GM23338 (cell line): ENCODE results near the gene BOK. TPM values are rescaled to one million over a fixed set of nuclear protein-coding genes. Genes with fewer than 3 reads are reported as not detected.

Source experiments
- ATAC-seq: fragments of 200-7000 bp; cut with Tn5 transposase; 3 replicates; pipeline ENCODE4 v1.9.1; 2020
- DNase-seq: peaks from one replicate; pipeline ENCODE4 v3.0.0-alpha.2; 2015; ENCODE audit warnings: low spot score
- H2AFZ ChIP-seq: fragments of 200-600 bp; sonication (generic); 2 replicates; pipeline ENCODE4 v1.8.0; 2016; ENCODE audit warnings: antibody characterized with exemption, mild to moderate bottlenecking, moderate library complexity
- H3F3A ChIP-seq: fragments of 200-600 bp; sonication (generic); replicated peaks from 2 replicates; pipeline ENCODE4 v1.8.0; 2017; ENCODE audit warnings: antibody characterized with exemption, mixed run types, low read depth
- H3K27ac ChIP-seq: fragments of 200-600 bp; sonication (generic); 2 replicates; pipeline ENCODE4 v1.6.1; 2016; ENCODE audit warnings: low read depth
- H3K27me3 ChIP-seq: fragments of 200-600 bp; sonication (generic); 2 replicates; pipeline ENCODE4 v1.8.0; 2016; ENCODE audit warnings: mild to moderate bottlenecking, mixed run types, moderate library complexity; ENCODE audit not compliant: insufficient read depth
- H3K36me3 ChIP-seq: fragments of 200-600 bp; sonication (generic); 2 replicates; pipeline ENCODE4 v1.8.0; 2016; ENCODE audit warnings: mild to moderate bottlenecking; ENCODE audit not compliant: insufficient read depth
- H3K4me1 ChIP-seq: fragments of 200-600 bp; sonication (generic); 2 replicates; pipeline ENCODE4 v1.8.0; 2016; ENCODE audit warnings: mild to moderate bottlenecking, moderate library complexity; ENCODE audit not compliant: insufficient read depth
- H3K4me2 ChIP-seq: fragments of 200-600 bp; sonication (generic); 2 replicates; pipeline ENCODE4 v1.7.1; 2017; ENCODE audit warnings: mixed run types
- H3K4me3 ChIP-seq: fragments of 200-600 bp; sonication (generic); 2 replicates; pipeline ENCODE4 v1.6.1; 2016; ENCODE audit warnings: mixed run types
- H3K79me2 ChIP-seq: fragments of 200-600 bp; sonication (generic); replicated peaks from 2 replicates; pipeline ENCODE4 v1.8.0; 2017; ENCODE audit warnings: mild to moderate bottlenecking; ENCODE audit not compliant: insufficient read depth
- H3K9me2 ChIP-seq: fragments of 200-600 bp; sonication (generic); 2 replicates; pipeline ENCODE4 v1.8.0; 2017; ENCODE audit not compliant: insufficient read depth
- H4K20me1 ChIP-seq: fragments of 200-600 bp; sonication (generic); replicated peaks from 2 replicates; pipeline ENCODE4 v1.8.0; 2017; ENCODE audit warnings: mild to moderate bottlenecking; ENCODE audit not compliant: insufficient read depth
- H3K27ac Mint-ChIP-seq: 2 replicates; pipeline ENCODE4 v1.8.0; 2020; ENCODE audit warnings: inconsistent platforms, mild to moderate bottlenecking, moderate library complexity, mixed read lengths
- H3K27me3 Mint-ChIP-seq: 3 replicates; pipeline ENCODE4 v1.8.0; 2022; ENCODE audit warnings: low read depth, mild to moderate bottlenecking, moderate library complexity, mixed read lengths, inconsistent platforms; ENCODE audit not compliant: insufficient read depth, poor library complexity
- H3K36me3 Mint-ChIP-seq: 3 replicates; pipeline ENCODE4 v1.8.0; 2021; ENCODE audit warnings: low read depth, mild to moderate bottlenecking, inconsistent platforms, moderate library complexity, mixed read lengths
- H3K4me1 Mint-ChIP-seq: 3 replicates; pipeline ENCODE4 v1.8.0; 2020; ENCODE audit warnings: mild to moderate bottlenecking, inconsistent platforms, mixed read lengths
- H3K4me3 Mint-ChIP-seq: 3 replicates; pipeline ENCODE4 v1.8.0; 2021; ENCODE audit warnings: moderate library complexity, mild to moderate bottlenecking, inconsistent platforms, mixed read lengths
- H3K9me3 Mint-ChIP-seq: 3 replicates; pipeline ENCODE4 v1.8.0; 2020; ENCODE audit warnings: moderate library complexity, mild to moderate bottlenecking, inconsistent platforms, mixed read lengths
- CREB1 ChIP-seq: fragments of 250-450 bp; sonication (Bioruptor Pico); IDR thresholded peaks from 2 replicates; pipeline ENCODE4 v1.5.0; 2020; ENCODE audit warnings: low read depth, mild to moderate bottlenecking, moderate library complexity
- CTCF ChIP-seq, 2 experiments: fragments of 200-600 bp in 1 of 2; sonication (generic) in 1 of 2; conservative IDR thresholded peaks; 2 replicates each; pipeline versions ENCODE4 v1.5.1 to v1.6.1; 2016 to 2017; ENCODE audit warnings: antibody characterized with exemption in 2 of 2, low read depth in 2 of 2, mild to moderate bottlenecking in 2 of 2, moderate library complexity in 1 of 2
- ETS1 ChIP-seq: IDR thresholded peaks from 2 replicates; pipeline ENCODE4 v1.6.1; 2016; ENCODE audit warnings: antibody characterized with exemption
- EZH2 ChIP-seq: fragments of 200-600 bp; sonication (generic); IDR thresholded peaks from one replicate; pipeline ENCODE4 v1.8.0; 2017; ENCODE audit warnings: antibody characterized with exemption, mild to moderate bottlenecking, low read depth; ENCODE audit not compliant: unreplicated experiment
- EZH2phosphoT487 ChIP-seq: fragments of 200-600 bp; sonication (generic); IDR thresholded peaks from one replicate; pipeline ENCODE4 v1.8.1; 2018; ENCODE audit warnings: antibody characterized with exemption; ENCODE audit not compliant: unreplicated experiment
- JUNB ChIP-seq: IDR thresholded peaks from one replicate; pipeline ENCODE4 v1.6.1; 2016; ENCODE audit warnings: antibody characterized with exemption; ENCODE audit not compliant: unreplicated experiment
- NANOG ChIP-seq: IDR thresholded peaks from 2 replicates; pipeline ENCODE4 v1.6.1; 2016; ENCODE audit warnings: antibody characterized with exemption, borderline replicate concordance
- POLR2AphosphoS5 ChIP-seq: IDR thresholded peaks from 2 replicates; pipeline ENCODE4 v1.6.1; 2016; ENCODE audit warnings: antibody characterized with exemption, low read depth
- REST ChIP-seq: IDR thresholded peaks from one replicate; pipeline ENCODE4 v1.6.1; 2018; ENCODE audit warnings: antibody characterized with exemption; ENCODE audit not compliant: unreplicated experiment
- ZNF114 ChIP-seq: fragments of 250-450 bp; sonication (Bioruptor Pico); IDR thresholded peaks from 2 replicates; pipeline ENCODE4 v1.5.0; 2020; ENCODE audit warnings: mild to moderate bottlenecking, moderate library complexity
- ZNF331 ChIP-seq: fragments of 250-450 bp; sonication (Bioruptor Pico); IDR thresholded peaks from 2 replicates; pipeline ENCODE4 v1.5.0; 2020; ENCODE audit warnings: low read depth, mild to moderate bottlenecking, moderate library complexity
- ZNF462 ChIP-seq: fragments of 250-450 bp; sonication (Bioruptor Pico); IDR thresholded peaks from 2 replicates; pipeline ENCODE4 v1.5.0; 2020; ENCODE audit warnings: mild to moderate bottlenecking, moderate library complexity
- polyA plus RNA-seq: library from polyadenylated mRNA; unstranded; fragments of >200 nt; fragmentation: Nextera tagmentation; extraction: Ambion mirVana; gene quantifications from 2 replicates; pipeline ENCODE4 v1.2.1, GENCODE V29; 2016
- total RNA-seq: library from RNA; depleted of rRNA; stranded (reverse); fragments of >200 nt; shearing (Covaris generic); gene quantifications from 2 replicates; pipeline ENCODE4 v1.2.3, GENCODE V29; 2014

The BOK gene
- total and polyA plus RNA-seq, 2 experiments from 2014 or later = 13.5 to 36.7 TPM

GRCh38 chr2:241620419-241620769 is 61.8 kb downstream of the BOK start:
- Histone ChIP-seq H3K27me3 (no peaks in the 10 kb centered on the region), H3K4me3 (no peak overlapping the region), H3K9me2 (no peaks in the 10 kb centered on the region), H3F3A (peaks cover 6% of the 10 kb centered on the region; the same call in 1 of the 2 replicates), H3K4me2 (no peak overlapping the region), H3K36me3 (no peaks in the 10 kb centered on the region), H4K20me1 (peaks cover 15% of the 10 kb centered on the region; the same call in 1 of the 2 replicates), H3K27ac (no peak overlapping the region), H3K4me1 (peaks cover 6% of the 10 kb centered on the region; the same call in 1 of the 2 replicates), H3K79me2 (peaks cover 79% of the 10 kb centered on the region), H2AFZ (no peak overlapping the region)
- no peak overlapping the region for H3K4me3 Mint-ChIP-seq
- DNase-seq = no peak
- H3K4me1 Mint-ChIP-seq = peaks cover 20% of the 10 kb centered on the region
- TF ChIP-seq ZNF331 (CRISPR knock-in tag) (no peak), ZNF114 (CRISPR knock-in tag) (no peak), POLR2AphosphoS5 (no peak), JUNB (no peak), NANOG (no peak), ETS1 (no peak), REST (no peak), CREB1 (CRISPR knock-in tag) (no peak), EZH2 (no peak), ZNF462 (no peak), CTCF (conservative IDR thresholded peaks at IDR 0.05; ENCODE audit: low read depth in 2 of 2) (no peak), EZH2phosphoT487 (no peak)
- peaks cover 9% of the 10 kb centered on the region; the same call in 2 of the 3 replicates for H3K9me3 Mint-ChIP-seq
- H3K27me3 Mint-ChIP-seq = peaks cover 2% of the 10 kb centered on the region
- no peak for ATAC-seq
- peaks cover 16% of the 10 kb centered on the region for H3K36me3 Mint-ChIP-seq
- H3K27ac Mint-ChIP-seq = no peak overlapping the region
